H9 (cell line): Measurements from ENCODE around the gene LRMDA. TPM values are rescaled to one million over a fixed set of nuclear protein-coding genes. Genes with fewer than 3 reads are reported as not detected.

Experiments
- DNase-seq: peaks from one replicate; pipeline ENCODE4 v3.0.0-alpha.2; 2017
- H2AFZ ChIP-seq: one replicate; pipeline ENCODE4 v1.6.1; 2013; ENCODE audit warnings: mild to moderate bottlenecking, low read length, control low read depth, moderate library complexity
- H2AK5ac ChIP-seq: 2 replicates; pipeline ENCODE4 v1.6.1; 2013; ENCODE audit warnings: low read length, control low read depth, mixed read lengths; ENCODE audit not compliant: insufficient read length
- H2BK120ac ChIP-seq: one replicate; pipeline ENCODE4 v1.6.1; 2013; ENCODE audit warnings: low read depth, mild to moderate bottlenecking, low read length, control low read depth, inconsistent platforms; ENCODE audit not compliant: poor library complexity, severe bottlenecking
- H2BK12ac ChIP-seq: 2 replicates; pipeline ENCODE4 v1.6.1; 2013; ENCODE audit warnings: low read length, control low read depth, mixed read lengths, low read depth; ENCODE audit not compliant: insufficient read length
- H2BK15ac ChIP-seq: 2 replicates; pipeline ENCODE4 v1.6.1; 2013; ENCODE audit warnings: low read depth, low read length, control low read depth
- H2BK20ac ChIP-seq: one replicate; pipeline ENCODE4 v1.6.1; 2013; ENCODE audit warnings: low read depth, mild to moderate bottlenecking, low read length, control low read depth, inconsistent platforms; ENCODE audit not compliant: poor library complexity, severe bottlenecking
- H2BK5ac ChIP-seq: 2 replicates; pipeline ENCODE4 v1.6.1; 2013; ENCODE audit warnings: low read length, control low read depth, mixed read lengths; ENCODE audit not compliant: insufficient read length
- H3K14ac ChIP-seq: 2 replicates; pipeline ENCODE4 v1.6.1; 2013; ENCODE audit warnings: low read length, control low read depth; ENCODE audit not compliant: insufficient read depth
- H3K18ac ChIP-seq: 2 replicates; pipeline ENCODE4 v1.6.1; 2013; ENCODE audit warnings: low read depth, mild to moderate bottlenecking, mixed read lengths, low read length, control low read depth; ENCODE audit not compliant: insufficient read length
- H3K23ac ChIP-seq: 2 replicates; pipeline ENCODE4 v1.6.1; 2013; ENCODE audit warnings: low read length, control low read depth, mixed read lengths, low read depth; ENCODE audit not compliant: insufficient read length
- H3K23me2 ChIP-seq: 2 replicates; pipeline ENCODE4 v1.6.1; 2013; ENCODE audit warnings: low read depth, mild to moderate bottlenecking, mixed read lengths, low read length, control low read depth; ENCODE audit not compliant: insufficient read length, poor library complexity, severe bottlenecking
- H3K27ac ChIP-seq: 2 replicates; pipeline ENCODE4 v1.5.1; 2013; ENCODE audit warnings: low read length, control low read depth, mixed read lengths, low read depth; ENCODE audit not compliant: insufficient read length
- H3K27me3 ChIP-seq: 2 replicates; pipeline ENCODE4 v1.6.1; 2013; ENCODE audit warnings: low read length, control low read depth, inconsistent platforms; ENCODE audit not compliant: insufficient read depth
- H3K4ac ChIP-seq: 2 replicates; pipeline ENCODE4 v1.6.1; 2013; ENCODE audit warnings: low read depth, mild to moderate bottlenecking, control low read depth, inconsistent platforms, low read length, moderate library complexity
- H3K4me1 ChIP-seq: 2 replicates; pipeline ENCODE4 v1.6.1; 2013; ENCODE audit warnings: low read length, control low read depth, inconsistent platforms; ENCODE audit not compliant: insufficient read depth
- H3K4me2 ChIP-seq: 2 replicates; pipeline ENCODE4 v1.6.1; 2013; ENCODE audit warnings: low read length, control low read depth, mixed read lengths; ENCODE audit not compliant: insufficient read length, insufficient read depth
- H3K56ac ChIP-seq: 2 replicates; pipeline ENCODE4 v1.6.1; 2013; ENCODE audit warnings: low read depth, mild to moderate bottlenecking, mixed read lengths, low read length, control low read depth; ENCODE audit not compliant: insufficient read length
- H3K79me1 ChIP-seq: 2 replicates; pipeline ENCODE4 v1.6.1; 2013; ENCODE audit warnings: low read depth, mild to moderate bottlenecking, moderate library complexity, low read length, control low read depth, inconsistent platforms; ENCODE audit not compliant: insufficient read depth, poor library complexity, severe bottlenecking
- H3K79me2 ChIP-seq: 2 replicates; pipeline ENCODE4 v1.6.1; 2013; ENCODE audit warnings: low read length, control low read depth, inconsistent platforms; ENCODE audit not compliant: insufficient read depth
- H3K9ac ChIP-seq: 2 replicates; pipeline ENCODE4 v1.6.1; 2013; ENCODE audit warnings: low read length, control low read depth, mixed read lengths; ENCODE audit not compliant: insufficient read length; ENCODE audit errors: extremely low read depth
- H3K9me3 ChIP-seq: one replicate; pipeline ENCODE4 v1.6.1; 2013; ENCODE audit warnings: low read depth, low read length, inconsistent platforms; ENCODE audit not compliant: control insufficient read depth
- H3T11ph ChIP-seq: one replicate; pipeline ENCODE4 v1.6.1; 2013; ENCODE audit warnings: mild to moderate bottlenecking, low read length, control low read depth, inconsistent platforms
- H4K20me1 ChIP-seq: one replicate; pipeline ENCODE4 v1.6.1; 2013; ENCODE audit not compliant: control insufficient read depth, insufficient read length, insufficient read depth
- H4K5ac ChIP-seq: 2 replicates; pipeline ENCODE4 v1.6.1; 2013; ENCODE audit warnings: low read depth, mild to moderate bottlenecking, mixed read lengths, low read length, control low read depth; ENCODE audit not compliant: insufficient read length
- H4K8ac ChIP-seq: replicated peaks from 2 replicates; pipeline ENCODE4 v1.6.1; 2013; ENCODE audit warnings: low read length, control low read depth, mixed read lengths, low read depth; ENCODE audit not compliant: insufficient read length
- H4K91ac ChIP-seq: 2 replicates; pipeline ENCODE4 v1.6.1; 2013; ENCODE audit warnings: low read depth, mild to moderate bottlenecking, moderate library complexity, mixed read lengths, low read length, control low read depth; ENCODE audit not compliant: insufficient read length
- H3K27ac Mint-ChIP-seq, 3 experiments: 2 replicates in 2 of 3; 3 replicates in 1 of 3; pipeline ENCODE4 v1.8.0; 2020 to 2021; ENCODE audit warnings: mixed read lengths in 3 of 3, mild to moderate bottlenecking in 1 of 3, moderate library complexity in 1 of 3
- H3K27me3 Mint-ChIP-seq: 2 replicates; pipeline ENCODE4 v1.8.0; 2021; ENCODE audit warnings: low read depth, mild to moderate bottlenecking, moderate library complexity, mixed read lengths
- H3K36me3 Mint-ChIP-seq, 3 experiments: 2 replicates in 2 of 3; 3 replicates in 1 of 3; pipeline ENCODE4 v1.8.0; 2020 to 2021; ENCODE audit warnings: low read depth in 3 of 3, mixed read lengths in 3 of 3; ENCODE audit not compliant: insufficient read depth in 1 of 3
- H3K4me1 Mint-ChIP-seq, 2 experiments: 2 replicates each; pipeline ENCODE4 v1.8.0; 2020; ENCODE audit warnings: mixed read lengths in 2 of 2
- H3K4me3 Mint-ChIP-seq, 2 experiments: 2 replicates in 1 of 2; 3 replicates in 1 of 2; pipeline ENCODE4 v1.8.0; 2020 to 2021; ENCODE audit warnings: mild to moderate bottlenecking in 2 of 2, mixed read lengths in 2 of 2, moderate library complexity in 1 of 2
- H3K9me3 Mint-ChIP-seq, 2 experiments: 2 replicates in 1 of 2; 3 replicates in 1 of 2; pipeline ENCODE4 v1.8.0; 2020; ENCODE audit warnings: mild to moderate bottlenecking in 2 of 2, mixed read lengths in 2 of 2, moderate library complexity in 1 of 2
- CTCF ChIP-seq: fragments of 200-600 bp; sonication (generic); conservative IDR thresholded peaks from 3 replicates; pipeline ENCODE4 v1.8.0; 2021; ENCODE audit warnings: antibody characterized with exemption, mild to moderate bottlenecking
- WGBS: extraction: QIAGEN DNeasy Blood & Tissue Kit; methylation state at CpG from one replicate; pipeline ENCODE4 v1.1.7; 2013; ENCODE audit warnings: missing lambda C conversion rate, low lambda C conversion rate, mixed read lengths; ENCODE audit not compliant: insufficient read length; ENCODE audit errors: extremely low coverage; 5-methylcytosine and 5-hydroxymethylcytosine counted together
- total RNA-seq: library from RNA; stranded (reverse); gene quantifications from 2 replicates; pipeline ENCODE4 v1.2.1, GENCODE V29; 2021

Gene LRMDA
- total RNA-seq, 1 experiment from 2014 or later: 1.8 TPM

GRCh38 chr10:76299501-76299900 is 868.1 kb downstream of the LRMDA start:
- H3K27me3 Mint-ChIP-seq: peaks cover 23% of the 10 kb centered on the region
- no peak overlapping the region for H3K9ac ChIP-seq
- no peak overlapping the region for H3K4me3 Mint-ChIP-seq
- H3K4me1 ChIP-seq: no peaks in the 10 kb centered on the region
- H3K18ac ChIP-seq: no peak overlapping the region
- H2BK20ac ChIP-seq: no peak overlapping the region
- H3K79me2 ChIP-seq: no peaks in the 10 kb centered on the region
- no peak for TF ChIP-seq CTCF
- H3K4me2 ChIP-seq: no peak overlapping the region
- H2AK5ac ChIP-seq: no peak overlapping the region
- no peaks in the 10 kb centered on the region for H3K9me3 ChIP-seq
- H3K4me1 Mint-ChIP-seq: peaks cover 29 to 44% of the 10 kb centered on the region in 2 experiments
- H2BK5ac ChIP-seq: no peak overlapping the region
- H3K27me3 ChIP-seq: no peaks in the 10 kb centered on the region
- H4K20me1 ChIP-seq: no peaks in the 10 kb centered on the region
- H4K5ac ChIP-seq: no peak overlapping the region
- no peaks in the 10 kb centered on the region for H3K36me3 Mint-ChIP-seq
- no peak overlapping the region for H2BK15ac ChIP-seq
- no peak overlapping the region for H4K8ac ChIP-seq
- H3K79me1 ChIP-seq: no peaks in the 10 kb centered on the region
- no peak overlapping the region for H3K23ac ChIP-seq
- H2BK120ac ChIP-seq: no peak overlapping the region
- DNase-seq: no peak
- no peak overlapping the region for H2AFZ ChIP-seq
- H3K56ac ChIP-seq: no peak overlapping the region
- H2BK12ac ChIP-seq: no peak overlapping the region
- H3T11ph ChIP-seq: no peak overlapping the region
- H3K23me2 ChIP-seq: no peaks in the 10 kb centered on the region
- no CpG with 5 or more reads among the region's 4 CpGs for WGBS
- no peak overlapping the region for H3K4ac ChIP-seq
- no peak overlapping the region for H3K27ac ChIP-seq
- no peak overlapping the region for H3K14ac ChIP-seq
- H3K9me3 Mint-ChIP-seq: no peaks in the 10 kb centered on the region
- H4K91ac ChIP-seq: no peak overlapping the region
- H3K27ac Mint-ChIP-seq: no peak overlapping the region
